ENCODE results near the gene CMKLR1.

- TF ChIP-seq, protein P1, sequence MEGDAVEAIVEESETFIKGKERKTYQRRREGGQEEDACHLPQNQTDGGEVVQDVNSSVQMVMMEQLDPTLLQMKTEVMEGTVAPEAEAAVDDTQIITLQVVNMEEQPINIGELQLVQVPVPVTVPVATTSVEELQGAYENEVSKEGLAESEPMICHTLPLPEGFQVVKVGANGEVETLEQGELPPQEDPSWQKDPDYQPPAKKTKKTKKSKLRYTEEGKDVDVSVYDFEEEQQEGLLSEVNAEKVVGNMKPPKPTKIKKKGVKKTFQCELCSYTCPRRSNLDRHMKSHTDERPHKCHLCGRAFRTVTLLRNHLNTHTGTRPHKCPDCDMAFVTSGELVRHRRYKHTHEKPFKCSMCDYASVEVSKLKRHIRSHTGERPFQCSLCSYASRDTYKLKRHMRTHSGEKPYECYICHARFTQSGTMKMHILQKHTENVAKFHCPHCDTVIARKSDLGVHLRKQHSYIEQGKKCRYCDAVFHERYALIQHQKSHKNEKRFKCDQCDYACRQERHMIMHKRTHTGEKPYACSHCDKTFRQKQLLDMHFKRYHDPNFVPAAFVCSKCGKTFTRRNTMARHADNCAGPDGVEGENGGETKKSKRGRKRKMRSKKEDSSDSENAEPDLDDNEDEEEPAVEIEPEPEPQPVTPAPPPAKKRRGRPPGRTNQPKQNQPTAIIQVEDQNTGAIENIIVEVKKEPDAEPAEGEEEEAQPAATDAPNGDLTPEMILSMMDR (IDR thresholded peaks at IDR 0.05; ENCODE audit: insufficient read depth, low read length) = no peak
- TF ChIP-seq POLR2AphosphoS5 (IDR thresholded peaks at IDR 0.05; ENCODE audit: low read depth) (no peak), SPI1 (IDR thresholded peaks at IDR 0.05; ENCODE audit: borderline replicate concordance, low read depth) (no peak), GABPA (IDR thresholded peaks at IDR 0.05; ENCODE audit: low read depth) (no peak)
- TF ChIP-seq, protein P2, sequence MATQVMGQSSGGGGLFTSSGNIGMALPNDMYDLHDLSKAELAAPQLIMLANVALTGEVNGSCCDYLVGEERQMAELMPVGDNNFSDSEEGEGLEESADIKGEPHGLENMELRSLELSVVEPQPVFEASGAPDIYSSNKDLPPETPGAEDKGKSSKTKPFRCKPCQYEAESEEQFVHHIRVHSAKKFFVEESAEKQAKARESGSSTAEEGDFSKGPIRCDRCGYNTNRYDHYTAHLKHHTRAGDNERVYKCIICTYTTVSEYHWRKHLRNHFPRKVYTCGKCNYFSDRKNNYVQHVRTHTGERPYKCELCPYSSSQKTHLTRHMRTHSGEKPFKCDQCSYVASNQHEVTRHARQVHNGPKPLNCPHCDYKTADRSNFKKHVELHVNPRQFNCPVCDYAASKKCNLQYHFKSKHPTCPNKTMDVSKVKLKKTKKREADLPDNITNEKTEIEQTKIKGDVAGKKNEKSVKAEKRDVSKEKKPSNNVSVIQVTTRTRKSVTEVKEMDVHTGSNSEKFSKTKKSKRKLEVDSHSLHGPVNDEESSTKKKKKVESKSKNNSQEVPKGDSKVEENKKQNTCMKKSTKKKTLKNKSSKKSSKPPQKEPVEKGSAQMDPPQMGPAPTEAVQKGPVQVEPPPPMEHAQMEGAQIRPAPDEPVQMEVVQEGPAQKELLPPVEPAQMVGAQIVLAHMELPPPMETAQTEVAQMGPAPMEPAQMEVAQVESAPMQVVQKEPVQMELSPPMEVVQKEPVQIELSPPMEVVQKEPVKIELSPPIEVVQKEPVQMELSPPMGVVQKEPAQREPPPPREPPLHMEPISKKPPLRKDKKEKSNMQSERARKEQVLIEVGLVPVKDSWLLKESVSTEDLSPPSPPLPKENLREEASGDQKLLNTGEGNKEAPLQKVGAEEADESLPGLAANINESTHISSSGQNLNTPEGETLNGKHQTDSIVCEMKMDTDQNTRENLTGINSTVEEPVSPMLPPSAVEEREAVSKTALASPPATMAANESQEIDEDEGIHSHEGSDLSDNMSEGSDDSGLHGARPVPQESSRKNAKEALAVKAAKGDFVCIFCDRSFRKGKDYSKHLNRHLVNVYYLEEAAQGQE (IDR thresholded peaks at IDR 0.05; ENCODE audit: insufficient replicate concordance, low read depth) = no peak
Measured at GRCh38 chr12:108308395-108309085, 30.6 kb downstream of the CMKLR1 start.
